MM.1S (cell line): ENCODE results near the gene NTPCR.

Experiments used
- CTCF ChIP-seq: fragments of 300-600 bp; sonication (generic); IDR thresholded peaks from 2 replicates; pipeline ENCODE4 v1.5.1; 2016; ENCODE audit warnings: antibody characterized with exemption, low read length, mixed read lengths
- EZH2 ChIP-seq: fragments of 300-600 bp; sonication (generic); optimal IDR thresholded peaks from 2 replicates; pipeline ENCODE3; 2017; ENCODE audit warnings: low read depth, mild to moderate bottlenecking, antibody characterized with exemption, low read length, mixed read lengths
- EZH2phosphoT487 ChIP-seq: fragments of 300-600 bp; sonication (generic); IDR thresholded peaks from 2 replicates; pipeline ENCODE4 v1.6.1; 2018; ENCODE audit warnings: antibody characterized with exemption, low read length

- TF ChIP-seq CTCF (no peak), EZH2 (no peak), EZH2phosphoT487 (no peak)
Measured at GRCh38 chr1:232923739-232924386, 26.5 kb upstream of the NTPCR start.
